Measurements from ENCODE around the gene SPC25. TPM values are rescaled to one million over a fixed set of nuclear protein-coding genes. Genes with fewer than 3 reads are reported as not detected.

SPC25 gene
- total and polyA plus RNA-seq, 2 experiments from 2014 or later, result 23.4 to 72.7 TPM

- Mint-ChIP-seq H3K4me3 (no peak overlapping the region), H3K27ac (no peak overlapping the region), H3K4me1 (peaks cover 10% of the 10 kb centered on the region), H3K36me3 (ENCODE audit: low read depth) (peaks cover 8% of the 10 kb centered on the region; the same call in 2 of the 3 replicates), H3K27me3 (ENCODE audit: insufficient read depth, low read depth, poor library complexity) (no peaks in the 10 kb centered on the region), H3K9me3 (no peaks in the 10 kb centered on the region)
- Histone ChIP-seq H3K4me2 (no peak overlapping the region), H3K9me2 (ENCODE audit: insufficient read depth) (no peaks in the 10 kb centered on the region), H3K4me3 (no peak overlapping the region), H4K20me1 (replicated peaks; ENCODE audit: insufficient read depth) (no peaks in the 10 kb centered on the region), H3F3A (replicated peaks; ENCODE audit: low read depth) (no peaks in the 10 kb centered on the region), H3K79me2 (replicated peaks; ENCODE audit: insufficient read depth) (no peaks in the 10 kb centered on the region), H3K27me3 (ENCODE audit: insufficient read depth) (no peaks in the 10 kb centered on the region), H3K4me1 (ENCODE audit: insufficient read depth) (peaks cover 8% of the 10 kb centered on the region), H2AFZ (no peak overlapping the region), H3K36me3 (ENCODE audit: insufficient read depth) (no peaks in the 10 kb centered on the region), H3K27ac (ENCODE audit: low read depth) (no peak overlapping the region)
- DNase-seq (ENCODE audit: low spot score) (no peak), ATAC-seq (no peak)
- TF ChIP-seq ETS1 (IDR thresholded peaks at IDR 0.05) (no peak), REST (IDR thresholded peaks at IDR 0.05; ENCODE audit: unreplicated experiment) (no peak), EZH2 (IDR thresholded peaks at IDR 0.05; ENCODE audit: low read depth, unreplicated experiment) (no peak), ZNF331 (CRISPR knock-in tag; IDR thresholded peaks at IDR 0.05; ENCODE audit: low read depth) (no peak), CREB1 (CRISPR knock-in tag; IDR thresholded peaks at IDR 0.05; ENCODE audit: low read depth) (no peak), POLR2AphosphoS5 (IDR thresholded peaks at IDR 0.05; ENCODE audit: low read depth) (no peak), ZNF462 (CRISPR knock-in tag; IDR thresholded peaks at IDR 0.05) (no peak), ZNF114 (CRISPR knock-in tag; IDR thresholded peaks at IDR 0.05) (no peak), JUNB (IDR thresholded peaks at IDR 0.05; ENCODE audit: unreplicated experiment) (no peak), NANOG (IDR thresholded peaks at IDR 0.05; ENCODE audit: borderline replicate concordance) (no peak), STAT1 (IDR thresholded peaks at IDR 0.05; ENCODE audit: unreplicated experiment) (no peak), EZH2phosphoT487 (IDR thresholded peaks at IDR 0.05; ENCODE audit: unreplicated experiment) (no peak)
- TF ChIP-seq, protein P1, sequence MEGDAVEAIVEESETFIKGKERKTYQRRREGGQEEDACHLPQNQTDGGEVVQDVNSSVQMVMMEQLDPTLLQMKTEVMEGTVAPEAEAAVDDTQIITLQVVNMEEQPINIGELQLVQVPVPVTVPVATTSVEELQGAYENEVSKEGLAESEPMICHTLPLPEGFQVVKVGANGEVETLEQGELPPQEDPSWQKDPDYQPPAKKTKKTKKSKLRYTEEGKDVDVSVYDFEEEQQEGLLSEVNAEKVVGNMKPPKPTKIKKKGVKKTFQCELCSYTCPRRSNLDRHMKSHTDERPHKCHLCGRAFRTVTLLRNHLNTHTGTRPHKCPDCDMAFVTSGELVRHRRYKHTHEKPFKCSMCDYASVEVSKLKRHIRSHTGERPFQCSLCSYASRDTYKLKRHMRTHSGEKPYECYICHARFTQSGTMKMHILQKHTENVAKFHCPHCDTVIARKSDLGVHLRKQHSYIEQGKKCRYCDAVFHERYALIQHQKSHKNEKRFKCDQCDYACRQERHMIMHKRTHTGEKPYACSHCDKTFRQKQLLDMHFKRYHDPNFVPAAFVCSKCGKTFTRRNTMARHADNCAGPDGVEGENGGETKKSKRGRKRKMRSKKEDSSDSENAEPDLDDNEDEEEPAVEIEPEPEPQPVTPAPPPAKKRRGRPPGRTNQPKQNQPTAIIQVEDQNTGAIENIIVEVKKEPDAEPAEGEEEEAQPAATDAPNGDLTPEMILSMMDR (conservative IDR thresholded peaks at IDR 0.05; ENCODE audit: low read depth in 2 of 2), result no peak
Measured at GRCh38 chr2:168858146-168858545, 32.1 kb downstream of the SPC25 start.
